ENCODE results near the gene LNX1. TPM values are rescaled to one million over a fixed set of nuclear protein-coding genes. Genes with fewer than 3 reads are reported as not detected.

Gene LNX1
- total and polyA plus RNA-seq, 9 donors: 0.35 to 4.4 (median 1.5) TPM

GRCh38 chr4:53511014-53511413 lies 80.3 kb downstream of the LNX1 start:
- no peaks in the 10 kb centered on the region for H3K27me3 ChIP-seq
- intact Hi-C loops (cut with DNase I): no loop called here
- TF ChIP-seq POLR2A (IDR thresholded peaks at IDR 0.05) (no peak), CTCF (IDR thresholded peaks at IDR 0.05) (no peak), EP300 (IDR thresholded peaks at IDR 0.05) (no peak)
- H3K27ac ChIP-seq: no peak overlapping the region
- H3K9me3 ChIP-seq: no peaks in the 10 kb centered on the region
- H3K4me1 ChIP-seq (ENCODE audit: insufficient read depth): no peaks in the 10 kb centered on the region
- H3K36me3 ChIP-seq: no peaks in the 10 kb centered on the region
- no peak overlapping the region for H3K4me3 ChIP-seq
- DNase-seq: no peak
- WGBS, 3 donors: 7 to 12% (median 8%) methylated on average over 3 of the region's 3 CpGs

- no peak overlapping the region for H3K27ac ChIP-seq
These were observed 81.0 kb downstream of the LNX1 start for GRCh38 chr4:53510321-53510720.

GRCh38 chr4:53508446-53508845 lies 82.8 kb downstream of the LNX1 start:
- intact Hi-C loops (cut with DNase I): no loop called here
- H3K36me3 ChIP-seq: no peaks in the 10 kb centered on the region
- no peaks in the 10 kb centered on the region for H3K4me1 ChIP-seq (ENCODE audit: insufficient read depth)
- no peak overlapping the region for H3K4me3 ChIP-seq
- WGBS, 3 donors: 62 to 80% (median 71%) methylated on average over 1 of the region's 1 CpG
- no peaks in the 10 kb centered on the region for H3K27me3 ChIP-seq
- no peak for DNase-seq
- H3K27ac ChIP-seq: no peak overlapping the region
- no peaks in the 10 kb centered on the region for H3K9me3 ChIP-seq
- no peak for TF ChIP-seq POLR2A (IDR thresholded peaks at IDR 0.05)
- TF ChIP-seq EP300 (IDR thresholded peaks at IDR 0.05): no peak
- no peak for TF ChIP-seq CTCF (IDR thresholded peaks at IDR 0.05)

More at GRCh38 chr4:53510321-53510720, 81.0 kb downstream of the LNX1 start:
- H3K4me3 ChIP-seq: no peak overlapping the region
- no peak for DNase-seq
- intact Hi-C loops (cut with DNase I): no loop called here
- no peaks in the 10 kb centered on the region for H3K9me3 ChIP-seq
- no peaks in the 10 kb centered on the region for H3K36me3 ChIP-seq
- TF ChIP-seq CTCF (IDR thresholded peaks at IDR 0.05) (no peak), EP300 (IDR thresholded peaks at IDR 0.05) (no peak), POLR2A (IDR thresholded peaks at IDR 0.05) (no peak)
- no peaks in the 10 kb centered on the region for H3K4me1 ChIP-seq (ENCODE audit: insufficient read depth)
- 3 to 6% (median 4%) methylated on average over 5 of the region's 5 CpGs for WGBS, 3 donors
- no peaks in the 10 kb centered on the region for H3K27me3 ChIP-seq

- intact Hi-C loops (cut with DNase I): no loop called here
- Histone ChIP-seq H3K9me3 (no peaks in the 10 kb centered on the region), H3K27ac (no peak overlapping the region), H3K27me3 (no peaks in the 10 kb centered on the region), H3K4me3 (no peak overlapping the region), H3K4me1 (ENCODE audit: insufficient read depth) (no peaks in the 10 kb centered on the region), H3K36me3 (no peaks in the 10 kb centered on the region)
- DNase-seq: no peak
- WGBS, 3 donors: 89 to 92% (median 90%) methylated on average over 17 of the region's 17 CpGs
- TF ChIP-seq EP300 (IDR thresholded peaks at IDR 0.05) (no peak), POLR2A (IDR thresholded peaks at IDR 0.05) (no peak), CTCF (IDR thresholded peaks at IDR 0.05) (no peak)
These were observed 83.5 kb downstream of the LNX1 start for GRCh38 chr4:53507671-53508286.
